H9 (cell line): ENCODE measurements around the gene LKAAEAR1. TPM values are rescaled to one million over a fixed set of nuclear protein-coding genes. Genes with fewer than 3 reads are reported as not detected.
A peak's percentile ranks its signal among the peaks of the same experiment; 100 is the strongest.

Experiments
- DNase-seq: peaks from one replicate; pipeline ENCODE4 v3.0.0-alpha.2; 2017
- H2AFZ ChIP-seq: one replicate; pipeline ENCODE4 v1.6.1; 2013; ENCODE audit warnings: mild to moderate bottlenecking, low read length, control low read depth, moderate library complexity
- H2AK5ac ChIP-seq: 2 replicates; pipeline ENCODE4 v1.6.1; 2013; ENCODE audit warnings: low read length, control low read depth, mixed read lengths; ENCODE audit not compliant: insufficient read length
- H2BK120ac ChIP-seq: one replicate; pipeline ENCODE4 v1.6.1; 2013; ENCODE audit warnings: low read depth, mild to moderate bottlenecking, low read length, control low read depth, inconsistent platforms; ENCODE audit not compliant: poor library complexity, severe bottlenecking
- H2BK12ac ChIP-seq: 2 replicates; pipeline ENCODE4 v1.6.1; 2013; ENCODE audit warnings: low read length, control low read depth, mixed read lengths, low read depth; ENCODE audit not compliant: insufficient read length
- H2BK15ac ChIP-seq: 2 replicates; pipeline ENCODE4 v1.6.1; 2013; ENCODE audit warnings: low read depth, low read length, control low read depth
- H2BK20ac ChIP-seq: one replicate; pipeline ENCODE4 v1.6.1; 2013; ENCODE audit warnings: low read depth, mild to moderate bottlenecking, low read length, control low read depth, inconsistent platforms; ENCODE audit not compliant: poor library complexity, severe bottlenecking
- H2BK5ac ChIP-seq: 2 replicates; pipeline ENCODE4 v1.6.1; 2013; ENCODE audit warnings: low read length, control low read depth, mixed read lengths; ENCODE audit not compliant: insufficient read length
- H3K14ac ChIP-seq: 2 replicates; pipeline ENCODE4 v1.6.1; 2013; ENCODE audit warnings: low read length, control low read depth; ENCODE audit not compliant: insufficient read depth
- H3K18ac ChIP-seq: 2 replicates; pipeline ENCODE4 v1.6.1; 2013; ENCODE audit warnings: low read depth, mild to moderate bottlenecking, mixed read lengths, low read length, control low read depth; ENCODE audit not compliant: insufficient read length
- H3K23ac ChIP-seq: 2 replicates; pipeline ENCODE4 v1.6.1; 2013; ENCODE audit warnings: low read length, control low read depth, mixed read lengths, low read depth; ENCODE audit not compliant: insufficient read length
- H3K23me2 ChIP-seq: 2 replicates; pipeline ENCODE4 v1.6.1; 2013; ENCODE audit warnings: low read depth, mild to moderate bottlenecking, mixed read lengths, low read length, control low read depth; ENCODE audit not compliant: insufficient read length, poor library complexity, severe bottlenecking
- H3K27ac ChIP-seq: 2 replicates; pipeline ENCODE4 v1.5.1; 2013; ENCODE audit warnings: low read length, control low read depth, mixed read lengths, low read depth; ENCODE audit not compliant: insufficient read length
- H3K27me3 ChIP-seq: 2 replicates; pipeline ENCODE4 v1.6.1; 2013; ENCODE audit warnings: low read length, control low read depth, inconsistent platforms; ENCODE audit not compliant: insufficient read depth
- H3K4ac ChIP-seq: 2 replicates; pipeline ENCODE4 v1.6.1; 2013; ENCODE audit warnings: low read depth, mild to moderate bottlenecking, control low read depth, inconsistent platforms, low read length, moderate library complexity
- H3K4me1 ChIP-seq: 2 replicates; pipeline ENCODE4 v1.6.1; 2013; ENCODE audit warnings: low read length, control low read depth, inconsistent platforms; ENCODE audit not compliant: insufficient read depth
- H3K4me2 ChIP-seq: 2 replicates; pipeline ENCODE4 v1.6.1; 2013; ENCODE audit warnings: low read length, control low read depth, mixed read lengths; ENCODE audit not compliant: insufficient read length, insufficient read depth
- H3K56ac ChIP-seq: 2 replicates; pipeline ENCODE4 v1.6.1; 2013; ENCODE audit warnings: low read depth, mild to moderate bottlenecking, mixed read lengths, low read length, control low read depth; ENCODE audit not compliant: insufficient read length
- H3K79me1 ChIP-seq: 2 replicates; pipeline ENCODE4 v1.6.1; 2013; ENCODE audit warnings: low read depth, mild to moderate bottlenecking, moderate library complexity, low read length, control low read depth, inconsistent platforms; ENCODE audit not compliant: insufficient read depth, poor library complexity, severe bottlenecking
- H3K79me2 ChIP-seq: 2 replicates; pipeline ENCODE4 v1.6.1; 2013; ENCODE audit warnings: low read length, control low read depth, inconsistent platforms; ENCODE audit not compliant: insufficient read depth
- H3K9ac ChIP-seq: 2 replicates; pipeline ENCODE4 v1.6.1; 2013; ENCODE audit warnings: low read length, control low read depth, mixed read lengths; ENCODE audit not compliant: insufficient read length; ENCODE audit errors: extremely low read depth
- H3K9me3 ChIP-seq: one replicate; pipeline ENCODE4 v1.6.1; 2013; ENCODE audit warnings: low read depth, low read length, inconsistent platforms; ENCODE audit not compliant: control insufficient read depth
- H3T11ph ChIP-seq: one replicate; pipeline ENCODE4 v1.6.1; 2013; ENCODE audit warnings: mild to moderate bottlenecking, low read length, control low read depth, inconsistent platforms
- H4K20me1 ChIP-seq: one replicate; pipeline ENCODE4 v1.6.1; 2013; ENCODE audit not compliant: control insufficient read depth, insufficient read length, insufficient read depth
- H4K5ac ChIP-seq: 2 replicates; pipeline ENCODE4 v1.6.1; 2013; ENCODE audit warnings: low read depth, mild to moderate bottlenecking, mixed read lengths, low read length, control low read depth; ENCODE audit not compliant: insufficient read length
- H4K8ac ChIP-seq: replicated peaks from 2 replicates; pipeline ENCODE4 v1.6.1; 2013; ENCODE audit warnings: low read length, control low read depth, mixed read lengths, low read depth; ENCODE audit not compliant: insufficient read length
- H4K91ac ChIP-seq: 2 replicates; pipeline ENCODE4 v1.6.1; 2013; ENCODE audit warnings: low read depth, mild to moderate bottlenecking, moderate library complexity, mixed read lengths, low read length, control low read depth; ENCODE audit not compliant: insufficient read length
- H3K27ac Mint-ChIP-seq, 3 experiments: 2 replicates in 2 of 3; 3 replicates in 1 of 3; pipeline ENCODE4 v1.8.0; 2020 to 2021; ENCODE audit warnings: mixed read lengths in 3 of 3, mild to moderate bottlenecking in 1 of 3, moderate library complexity in 1 of 3
- H3K27me3 Mint-ChIP-seq: 2 replicates; pipeline ENCODE4 v1.8.0; 2021; ENCODE audit warnings: low read depth, mild to moderate bottlenecking, moderate library complexity, mixed read lengths
- H3K36me3 Mint-ChIP-seq, 3 experiments: 2 replicates in 2 of 3; 3 replicates in 1 of 3; pipeline ENCODE4 v1.8.0; 2020 to 2021; ENCODE audit warnings: low read depth in 3 of 3, mixed read lengths in 3 of 3; ENCODE audit not compliant: insufficient read depth in 1 of 3
- H3K4me1 Mint-ChIP-seq, 2 experiments: 2 replicates each; pipeline ENCODE4 v1.8.0; 2020; ENCODE audit warnings: mixed read lengths in 2 of 2
- H3K4me3 Mint-ChIP-seq, 2 experiments: 2 replicates in 1 of 2; 3 replicates in 1 of 2; pipeline ENCODE4 v1.8.0; 2020 to 2021; ENCODE audit warnings: mild to moderate bottlenecking in 2 of 2, mixed read lengths in 2 of 2, moderate library complexity in 1 of 2
- H3K9me3 Mint-ChIP-seq, 2 experiments: 2 replicates in 1 of 2; 3 replicates in 1 of 2; pipeline ENCODE4 v1.8.0; 2020; ENCODE audit warnings: mild to moderate bottlenecking in 2 of 2, mixed read lengths in 2 of 2, moderate library complexity in 1 of 2
- CTCF ChIP-seq: fragments of 200-600 bp; sonication (generic); conservative IDR thresholded peaks from 3 replicates; pipeline ENCODE4 v1.8.0; 2021; ENCODE audit warnings: antibody characterized with exemption, mild to moderate bottlenecking
- WGBS: extraction: QIAGEN DNeasy Blood & Tissue Kit; methylation state at CpG from one replicate; pipeline ENCODE4 v1.1.7; 2013; ENCODE audit warnings: missing lambda C conversion rate, low lambda C conversion rate, mixed read lengths; ENCODE audit not compliant: insufficient read length; ENCODE audit errors: extremely low coverage; 5-methylcytosine and 5-hydroxymethylcytosine counted together
- total RNA-seq: library from RNA; stranded (reverse); gene quantifications from 2 replicates; pipeline ENCODE4 v1.2.1, GENCODE V29; 2021

The LKAAEAR1 gene
- total RNA-seq, 1 experiment from 2014 or later = 0.39 TPM

GRCh38 chr20:64079273-64080012 is 4.8 kb downstream of the LKAAEAR1 start, which contains the start of gene RGS19:
TSS of gene RGS19 (minus strand) at chr20:64079518. CDS start at chr20:64076886, 2,632 bp downstream.
- Histone ChIP-seq H3K4me1 (no peaks in the 10 kb centered on the region; the same call in 1 of the 2 replicates), H3K56ac (no peak within 1 kb of the TSS), H2AK5ac (no peak within 1 kb of the TSS), H4K5ac (no peak within 1 kb of the TSS), H2BK5ac (no peak within 1 kb of the TSS), H3K27ac (no peak within 1 kb of the TSS), H4K91ac (no peak within 1 kb of the TSS), H2BK15ac (no peak within 1 kb of the TSS), H3K27me3 (peaks cover 4% of the 10 kb centered on the region; the same call in 1 of the 2 replicates), H3K23ac (no peak within 1 kb of the TSS), H3K4ac (no peak within 1 kb of the TSS), H3T11ph (no peak within 1 kb of the TSS), H2BK20ac (no peak within 1 kb of the TSS), H4K8ac (no peak within 1 kb of the TSS), H3K79me1 (no peaks in the 10 kb centered on the region), H2AFZ (no peak within 1 kb of the TSS), H4K20me1 (no peaks in the 10 kb centered on the region), H3K23me2 (peaks cover 20% of the 10 kb centered on the region), H3K9ac (no peak within 1 kb of the TSS), H3K4me2 (peak within 1 kb of the TSS; percentile 62), H3K18ac (no peak within 1 kb of the TSS), H2BK12ac (no peak within 1 kb of the TSS), H3K9me3 (no peaks in the 10 kb centered on the region), H2BK120ac (no peak within 1 kb of the TSS), H3K14ac (no peak within 1 kb of the TSS), H3K79me2 (no peaks in the 10 kb centered on the region)
- peak within 1 kb of the TSS; percentile 67 to 85 for H3K4me3 Mint-ChIP-seq
- H3K27me3 Mint-ChIP-seq = peaks cover 35% of the 10 kb centered on the region
- H3K27ac Mint-ChIP-seq = no peak within 1 kb of the TSS; a peak in 1 of 7 replicates
- peak; percentile 68 for DNase-seq
- no CpG with 5 or more reads among the region's 73 CpGs for WGBS
- H3K36me3 Mint-ChIP-seq = no peaks in the 10 kb centered on the region; a peak in 1 of 7 replicates
- H3K4me1 Mint-ChIP-seq = peaks cover 32 to 40% of the 10 kb centered on the region in 2 experiments
- no peak for TF ChIP-seq CTCF
- H3K9me3 Mint-ChIP-seq = peaks cover 0 to 2% of the 10 kb centered on the region in 2 experiments; a peak in 1 of 5 replicates
